Fibroblast of lung (primary cell): ENCODE data around the gene ITPR3.

Experiments used
- EZH2 ChIP-seq: IDR thresholded peaks from 2 replicates; pipeline ENCODE4 v1.5.1; 2012; ENCODE audit warnings: low read length, control low read depth, mild to moderate bottlenecking; ENCODE audit errors: missing control alignments
- TF ChIP-seq, protein P1 (sequence below), 2 donors: IDR thresholded peaks in 1 of 2; conservative IDR thresholded peaks in 1 of 2; 1 replicate in 1 of 2; 2 replicates in 1 of 2; pipeline ENCODE4 v1.5.1; 2011 to 2012; ENCODE audit warnings: low read length in 2 of 2, control low read depth in 1 of 2, inconsistent platforms in 1 of 2, low read depth in 1 of 2, mild to moderate bottlenecking in 1 of 2

DNA sequence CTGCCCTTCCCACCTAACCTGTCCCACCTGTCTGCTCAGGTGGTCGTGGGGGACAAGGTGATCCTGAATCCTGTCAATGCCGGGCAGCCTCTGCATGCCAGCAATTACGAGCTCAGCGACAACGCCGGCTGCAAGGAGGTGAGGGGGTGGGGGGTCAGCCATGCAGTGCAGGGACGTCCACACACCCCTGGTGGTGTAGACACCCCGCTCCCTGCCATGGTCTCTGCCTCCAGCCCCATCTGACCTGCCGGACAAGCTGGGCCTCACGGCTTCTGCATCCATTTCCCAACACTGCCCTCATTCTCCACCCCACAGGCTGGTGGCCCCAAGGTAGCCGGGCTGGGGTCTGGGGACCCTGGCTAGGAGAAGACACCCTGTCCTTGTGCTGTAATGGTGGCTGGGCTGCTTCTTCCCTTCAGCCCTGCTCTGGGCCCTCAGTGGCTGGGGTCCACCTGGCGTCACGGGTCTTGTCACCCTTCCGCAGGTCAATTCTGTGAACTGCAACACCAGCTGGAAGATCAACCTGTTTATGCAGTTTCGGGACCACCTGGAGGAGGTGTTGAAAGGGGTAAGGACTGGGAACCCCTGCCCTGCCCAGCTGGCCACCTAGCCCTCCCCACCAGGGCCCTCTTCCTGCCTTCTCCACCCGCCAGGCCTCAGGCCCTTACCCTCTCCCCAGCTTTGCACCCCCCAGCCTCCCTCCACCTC is 38.0 kb downstream of the ITPR3 start:
- TF ChIP-seq, protein P1, sequence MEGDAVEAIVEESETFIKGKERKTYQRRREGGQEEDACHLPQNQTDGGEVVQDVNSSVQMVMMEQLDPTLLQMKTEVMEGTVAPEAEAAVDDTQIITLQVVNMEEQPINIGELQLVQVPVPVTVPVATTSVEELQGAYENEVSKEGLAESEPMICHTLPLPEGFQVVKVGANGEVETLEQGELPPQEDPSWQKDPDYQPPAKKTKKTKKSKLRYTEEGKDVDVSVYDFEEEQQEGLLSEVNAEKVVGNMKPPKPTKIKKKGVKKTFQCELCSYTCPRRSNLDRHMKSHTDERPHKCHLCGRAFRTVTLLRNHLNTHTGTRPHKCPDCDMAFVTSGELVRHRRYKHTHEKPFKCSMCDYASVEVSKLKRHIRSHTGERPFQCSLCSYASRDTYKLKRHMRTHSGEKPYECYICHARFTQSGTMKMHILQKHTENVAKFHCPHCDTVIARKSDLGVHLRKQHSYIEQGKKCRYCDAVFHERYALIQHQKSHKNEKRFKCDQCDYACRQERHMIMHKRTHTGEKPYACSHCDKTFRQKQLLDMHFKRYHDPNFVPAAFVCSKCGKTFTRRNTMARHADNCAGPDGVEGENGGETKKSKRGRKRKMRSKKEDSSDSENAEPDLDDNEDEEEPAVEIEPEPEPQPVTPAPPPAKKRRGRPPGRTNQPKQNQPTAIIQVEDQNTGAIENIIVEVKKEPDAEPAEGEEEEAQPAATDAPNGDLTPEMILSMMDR (conservative IDR thresholded peaks at IDR 0.05 in 1 of 2, IDR thresholded peaks at IDR 0.05 in 1 of 2; ENCODE audit: low read depth in 1 of 2, low read length in 2 of 2) = no peak
- TF ChIP-seq EZH2 = no peak
